ENCODE data around the gene ALDH18A1. TPM values are rescaled to one million over a fixed set of nuclear protein-coding genes. Genes with fewer than 3 reads are reported as not detected.

The ALDH18A1 gene
- total RNA-seq, 1 experiment from 2014 or later, result 50.1 TPM

DNA sequence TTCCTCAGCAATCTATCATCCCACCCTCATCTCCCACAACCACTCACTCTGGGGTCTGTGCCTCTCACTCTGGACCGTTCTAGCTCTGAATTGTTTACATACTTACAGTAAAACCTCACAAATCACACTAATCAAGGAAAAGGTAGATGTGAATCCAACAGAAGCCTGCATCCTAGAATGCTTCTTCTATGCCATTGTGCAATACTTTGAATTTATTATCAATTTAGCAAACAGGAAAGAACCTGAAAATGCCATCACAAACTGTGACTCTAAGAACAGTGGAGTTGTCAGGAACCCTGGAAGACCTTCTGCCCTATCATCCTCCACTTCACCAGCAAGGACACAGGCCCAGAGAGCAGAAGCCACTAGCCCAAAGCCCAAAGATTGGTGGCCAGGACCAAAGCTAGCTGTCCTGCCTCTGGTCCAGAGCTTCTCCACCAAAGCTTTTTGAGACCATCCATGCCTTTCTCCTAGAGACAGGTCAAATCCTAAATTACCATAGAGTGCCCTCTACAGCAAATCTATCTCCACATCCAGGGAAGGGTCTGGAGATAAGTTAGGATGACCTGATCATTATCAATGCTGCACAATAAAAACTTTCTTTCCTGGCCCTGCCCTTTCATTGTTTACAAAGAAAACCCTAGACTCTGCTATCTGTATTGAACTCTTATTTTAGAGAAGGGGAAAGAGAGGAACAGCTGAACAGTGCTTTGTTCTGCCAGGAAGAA, 97.8 kb downstream of the ALDH18A1 start:
- Mint-ChIP-seq H3K4me3 (ENCODE audit: low read depth, unreplicated experiment) (no peak overlapping the region), H3K27me3 (ENCODE audit: unreplicated experiment) (peaks cover 40% of the 10 kb centered on the region), H3K27ac (ENCODE audit: unreplicated experiment) (no peak overlapping the region), H3K4me1 (ENCODE audit: low read depth, unreplicated experiment) (no peaks in the 10 kb centered on the region), H3K36me3 (ENCODE audit: insufficient read depth, unreplicated experiment) (peaks cover 14% of the 10 kb centered on the region), H3K9me3 (ENCODE audit: low read depth, unreplicated experiment) (no peaks in the 10 kb centered on the region)
- CTCF ChIA-PET, result no interaction called here
- TF ChIP-seq, protein P1, sequence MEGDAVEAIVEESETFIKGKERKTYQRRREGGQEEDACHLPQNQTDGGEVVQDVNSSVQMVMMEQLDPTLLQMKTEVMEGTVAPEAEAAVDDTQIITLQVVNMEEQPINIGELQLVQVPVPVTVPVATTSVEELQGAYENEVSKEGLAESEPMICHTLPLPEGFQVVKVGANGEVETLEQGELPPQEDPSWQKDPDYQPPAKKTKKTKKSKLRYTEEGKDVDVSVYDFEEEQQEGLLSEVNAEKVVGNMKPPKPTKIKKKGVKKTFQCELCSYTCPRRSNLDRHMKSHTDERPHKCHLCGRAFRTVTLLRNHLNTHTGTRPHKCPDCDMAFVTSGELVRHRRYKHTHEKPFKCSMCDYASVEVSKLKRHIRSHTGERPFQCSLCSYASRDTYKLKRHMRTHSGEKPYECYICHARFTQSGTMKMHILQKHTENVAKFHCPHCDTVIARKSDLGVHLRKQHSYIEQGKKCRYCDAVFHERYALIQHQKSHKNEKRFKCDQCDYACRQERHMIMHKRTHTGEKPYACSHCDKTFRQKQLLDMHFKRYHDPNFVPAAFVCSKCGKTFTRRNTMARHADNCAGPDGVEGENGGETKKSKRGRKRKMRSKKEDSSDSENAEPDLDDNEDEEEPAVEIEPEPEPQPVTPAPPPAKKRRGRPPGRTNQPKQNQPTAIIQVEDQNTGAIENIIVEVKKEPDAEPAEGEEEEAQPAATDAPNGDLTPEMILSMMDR (IDR thresholded peaks at IDR 0.05; ENCODE audit: unreplicated experiment), result no peak
- no peak for DNase-seq
- no TSS peak for BruUV-seq (replicated peaks)
- intact Hi-C loops (cut with micrococcal nuclease; ENCODE audit: unreplicated experiment), result no loop called here

- Mint-ChIP-seq H3K27ac (ENCODE audit: unreplicated experiment) (no peak overlapping the region), H3K9me3 (ENCODE audit: low read depth, unreplicated experiment) (peaks cover 5% of the 10 kb centered on the region), H3K27me3 (ENCODE audit: unreplicated experiment) (peaks cover 40% of the 10 kb centered on the region), H3K4me3 (ENCODE audit: low read depth, unreplicated experiment) (no peak overlapping the region), H3K36me3 (ENCODE audit: insufficient read depth, unreplicated experiment) (peaks cover 19% of the 10 kb centered on the region), H3K4me1 (ENCODE audit: low read depth, unreplicated experiment) (peaks cover 15% of the 10 kb centered on the region)
- DNase-seq, result no peak
- CTCF ChIA-PET, result interaction anchor here (0.6 kb wide), 1 partner anchor 29 kb away, joined by 4 read pairs; no protein-coding TSS in a partner anchor
- TF ChIP-seq, protein P1 (IDR thresholded peaks at IDR 0.05; ENCODE audit: unreplicated experiment), result no peak
- intact Hi-C loops (cut with micrococcal nuclease; ENCODE audit: unreplicated experiment), result no loop called here
- no TSS peak for BruUV-seq (replicated peaks)
These were observed 99.3 kb downstream of the ALDH18A1 start for GRCh38 chr10:95556994-95557767.

Other genes with a start within 250 kb of the ALDH18A1 start
- 2.8 and 4.0 TPM in 2 replicates for gene SORBS1, start 95.3 kb downstream of the ALDH18A1 start, total RNA-seq (2022)
- gene TCTN3, start 37.2 kb upstream of the ALDH18A1 start, total RNA-seq (2022), result 23.5 and 26.1 TPM in 2 replicates
- gene ENTPD1, start 99.5 kb upstream of the ALDH18A1 start, total RNA-seq (2022), result 0.92 and 2.2 TPM in 2 replicates